BJ (cell line): Measurements from ENCODE around the gene TRMT2A. TPM values are rescaled to one million over a fixed set of nuclear protein-coding genes. Genes with fewer than 3 reads are reported as not detected.

Experiments used
- CTCF ChIA-PET: fragments of 350-600 bp; formaldehyde crosslinking; extraction: SDS; loops from one replicate; lab custom pipeline; 2021; ENCODE audit warnings: antibody characterized with exemption, inconsistent platforms; lab: Yijun Ruan, JAX
- POLR2A ChIA-PET: fragments of 300-600 bp; sonication (Branson Sonifier 250); formaldehyde crosslinking; extraction: SDS; loops from one replicate; lab custom pipeline; 2021; ENCODE audit warnings: antibody characterized with exemption; lab: Charles Lee
- DNase-seq: peaks from one replicate; pipeline ENCODE4 v3.0.0-alpha.2; 2011; ENCODE audit warnings: low read depth
- H3K27me3 ChIP-seq: 2 replicates; pipeline ENCODE4 v1.6.0; 2011; ENCODE audit warnings: low read length; ENCODE audit not compliant: control insufficient read depth, insufficient read depth
- H3K36me3 ChIP-seq: 2 replicates; pipeline ENCODE4 v1.5.1; 2011; ENCODE audit warnings: low read length; ENCODE audit not compliant: control insufficient read depth, insufficient read depth
- H3K4me3 ChIP-seq: 2 replicates; pipeline ENCODE4 v1.5.1; 2011; ENCODE audit warnings: low read depth, mild to moderate bottlenecking, control low read depth, low read length
- polyA plus RNA-seq: library from polyadenylated mRNA; depleted of rRNA; stranded (reverse); fragments of >200 nt; gene quantifications from 2 replicates; pipeline ENCODE4 v1.2.3, GENCODE V29; 2011
- TF ChIP-seq, protein P1 (sequence below): IDR thresholded peaks from 2 replicates; pipeline ENCODE4 v1.5.1; 2011; ENCODE audit warnings: low read depth, mild to moderate bottlenecking, control low read depth, inconsistent platforms, low read length, moderate library complexity; ENCODE audit not compliant: insufficient read depth

Gene TRMT2A
- polyA plus RNA-seq, 1 experiment, result 34.2 TPM

DNA sequence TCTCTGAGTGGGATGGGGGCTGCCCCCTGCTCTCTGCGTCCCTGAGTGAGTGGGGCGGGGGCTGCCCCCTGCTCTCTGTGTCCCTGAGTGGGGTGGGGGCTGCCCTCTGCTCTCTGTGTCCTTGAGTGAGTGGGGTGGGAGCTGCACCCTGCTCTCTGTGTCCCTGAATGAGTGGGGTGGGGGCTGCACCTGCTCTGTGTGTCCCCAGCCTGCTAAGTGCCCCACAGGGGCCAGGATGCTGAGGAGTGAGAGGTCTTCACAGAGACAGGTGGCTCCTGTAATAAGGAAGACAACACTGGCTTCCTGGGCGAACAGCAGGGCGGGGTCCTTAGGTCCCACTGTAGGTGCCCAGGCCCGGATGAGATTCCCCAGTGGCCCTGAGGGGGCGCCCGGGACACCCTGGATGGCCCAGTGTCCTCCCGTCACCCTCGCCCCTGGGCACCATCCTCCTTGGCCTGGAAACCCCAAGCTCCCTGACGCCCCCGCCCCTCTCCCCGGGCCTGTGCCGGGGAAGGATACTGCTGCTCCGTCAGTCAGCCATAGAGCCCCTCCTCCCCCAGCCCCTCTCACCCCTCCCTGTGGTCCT lies 37.7 kb upstream of the TRMT2A start:
- DNase-seq, result no peak
- TF ChIP-seq, protein P1, sequence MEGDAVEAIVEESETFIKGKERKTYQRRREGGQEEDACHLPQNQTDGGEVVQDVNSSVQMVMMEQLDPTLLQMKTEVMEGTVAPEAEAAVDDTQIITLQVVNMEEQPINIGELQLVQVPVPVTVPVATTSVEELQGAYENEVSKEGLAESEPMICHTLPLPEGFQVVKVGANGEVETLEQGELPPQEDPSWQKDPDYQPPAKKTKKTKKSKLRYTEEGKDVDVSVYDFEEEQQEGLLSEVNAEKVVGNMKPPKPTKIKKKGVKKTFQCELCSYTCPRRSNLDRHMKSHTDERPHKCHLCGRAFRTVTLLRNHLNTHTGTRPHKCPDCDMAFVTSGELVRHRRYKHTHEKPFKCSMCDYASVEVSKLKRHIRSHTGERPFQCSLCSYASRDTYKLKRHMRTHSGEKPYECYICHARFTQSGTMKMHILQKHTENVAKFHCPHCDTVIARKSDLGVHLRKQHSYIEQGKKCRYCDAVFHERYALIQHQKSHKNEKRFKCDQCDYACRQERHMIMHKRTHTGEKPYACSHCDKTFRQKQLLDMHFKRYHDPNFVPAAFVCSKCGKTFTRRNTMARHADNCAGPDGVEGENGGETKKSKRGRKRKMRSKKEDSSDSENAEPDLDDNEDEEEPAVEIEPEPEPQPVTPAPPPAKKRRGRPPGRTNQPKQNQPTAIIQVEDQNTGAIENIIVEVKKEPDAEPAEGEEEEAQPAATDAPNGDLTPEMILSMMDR, result 0 out of 2 replicates have a peak, but pooled peaks have one; percentile 18
- Histone ChIP-seq H3K27me3 (no peaks in the 10 kb centered on the region; the same call in 1 of the 2 replicates), H3K4me3 (peak overlapping the region; percentile 52), H3K36me3 (no peaks in the 10 kb centered on the region)
- POLR2A ChIA-PET, result no interaction called here
- CTCF ChIA-PET, result interaction anchor here (6.2 kb wide), 1 partner anchor 130 kb away, joined by 91 read pairs; no protein-coding TSS in a partner anchor

DNA sequence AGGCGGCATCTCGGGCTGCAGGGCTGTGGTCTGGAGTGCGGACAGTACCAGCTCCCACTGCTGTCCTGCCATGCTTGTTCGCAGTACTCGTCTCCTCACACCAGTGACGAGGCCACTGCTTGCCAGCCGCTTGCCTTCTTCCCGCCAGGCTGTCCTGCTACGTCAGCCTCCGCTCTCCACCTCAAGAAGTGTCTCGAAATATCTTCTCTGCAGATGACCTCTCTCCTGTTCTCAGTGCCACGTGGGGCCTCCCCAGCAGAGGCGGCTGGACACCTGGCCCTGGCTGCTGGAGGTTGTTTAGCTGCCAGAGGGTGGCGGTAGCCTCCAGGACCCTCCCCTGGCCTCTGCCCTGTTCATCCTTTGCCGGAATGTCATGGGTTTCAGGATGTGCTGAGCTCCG lies 36.9 kb upstream of the TRMT2A start:
- ChIA-PET POLR2A (no interaction called here), CTCF (interaction anchor here (6.2 kb wide), 1 partner anchor 130 kb away, joined by 91 read pairs; no protein-coding TSS in a partner anchor)

DNA sequence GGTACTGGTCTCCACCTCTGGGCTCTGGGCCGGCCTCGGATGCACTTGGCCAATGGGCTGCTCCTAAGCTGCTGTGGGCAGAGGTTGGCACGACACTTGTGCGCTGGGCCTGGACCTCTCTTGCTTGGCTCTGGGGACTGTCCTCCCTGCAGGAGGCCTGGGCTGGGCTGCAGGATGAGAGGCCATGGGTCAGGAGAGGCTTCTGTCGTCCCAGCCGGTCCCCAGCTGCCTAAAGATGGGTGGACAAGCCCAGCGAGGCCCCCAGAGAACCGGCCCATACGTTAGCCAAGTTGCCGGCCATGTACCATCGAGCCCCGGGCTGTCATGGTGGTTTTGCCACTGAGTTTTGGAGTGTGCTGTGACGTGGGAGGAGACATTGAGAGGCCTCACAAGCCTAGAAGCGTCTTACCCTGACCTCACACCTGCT lies 35.5 kb upstream of the TRMT2A start:
- H3K27me3 ChIP-seq, result no peaks in the 10 kb centered on the region
- no peak overlapping the region for H3K4me3 ChIP-seq
- peaks cover 1% of the 10 kb centered on the region for H3K36me3 ChIP-seq
- DNase-seq, result no peak
- TF ChIP-seq, protein P1, result no peak
- ChIA-PET CTCF (interaction anchor here (6.2 kb wide), 1 partner anchor 132 kb away, joined by 91 read pairs; no protein-coding TSS in a partner anchor), POLR2A (no interaction called here)

More for the DNA sequence above, 36.9 kb upstream of the TRMT2A start:
- TF ChIP-seq, protein P1, result 0 out of 2 replicates have a peak, but pooled peaks have one; percentile 3
- H3K4me3 ChIP-seq, result no peak overlapping the region
- no peak for DNase-seq
- H3K27me3 ChIP-seq, result no peaks in the 10 kb centered on the region
- H3K36me3 ChIP-seq, result no peaks in the 10 kb centered on the region

DNA sequence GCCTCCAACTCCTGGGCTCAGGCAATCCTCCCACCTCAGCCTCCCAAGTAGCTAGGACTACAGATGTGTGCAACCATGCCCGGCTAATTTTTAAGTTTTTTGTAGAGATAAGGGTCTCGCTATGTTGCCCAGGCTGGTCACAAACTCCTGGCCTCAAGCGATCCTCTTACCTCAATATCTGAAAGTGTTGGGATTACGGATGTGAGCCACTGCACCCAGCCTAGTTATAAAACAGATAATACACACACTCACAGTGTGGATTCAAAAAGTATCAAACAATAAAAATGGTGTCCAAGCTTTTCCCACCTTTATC lies 34.2 kb upstream of the TRMT2A start:
- no peak for DNase-seq
- ChIA-PET POLR2A (no interaction called here), CTCF (no interaction called here)
- TF ChIP-seq, protein P1, result no peak
- Histone ChIP-seq H3K36me3 (peaks cover 1% of the 10 kb centered on the region), H3K27me3 (no peaks in the 10 kb centered on the region), H3K4me3 (no peak overlapping the region)

DNA sequence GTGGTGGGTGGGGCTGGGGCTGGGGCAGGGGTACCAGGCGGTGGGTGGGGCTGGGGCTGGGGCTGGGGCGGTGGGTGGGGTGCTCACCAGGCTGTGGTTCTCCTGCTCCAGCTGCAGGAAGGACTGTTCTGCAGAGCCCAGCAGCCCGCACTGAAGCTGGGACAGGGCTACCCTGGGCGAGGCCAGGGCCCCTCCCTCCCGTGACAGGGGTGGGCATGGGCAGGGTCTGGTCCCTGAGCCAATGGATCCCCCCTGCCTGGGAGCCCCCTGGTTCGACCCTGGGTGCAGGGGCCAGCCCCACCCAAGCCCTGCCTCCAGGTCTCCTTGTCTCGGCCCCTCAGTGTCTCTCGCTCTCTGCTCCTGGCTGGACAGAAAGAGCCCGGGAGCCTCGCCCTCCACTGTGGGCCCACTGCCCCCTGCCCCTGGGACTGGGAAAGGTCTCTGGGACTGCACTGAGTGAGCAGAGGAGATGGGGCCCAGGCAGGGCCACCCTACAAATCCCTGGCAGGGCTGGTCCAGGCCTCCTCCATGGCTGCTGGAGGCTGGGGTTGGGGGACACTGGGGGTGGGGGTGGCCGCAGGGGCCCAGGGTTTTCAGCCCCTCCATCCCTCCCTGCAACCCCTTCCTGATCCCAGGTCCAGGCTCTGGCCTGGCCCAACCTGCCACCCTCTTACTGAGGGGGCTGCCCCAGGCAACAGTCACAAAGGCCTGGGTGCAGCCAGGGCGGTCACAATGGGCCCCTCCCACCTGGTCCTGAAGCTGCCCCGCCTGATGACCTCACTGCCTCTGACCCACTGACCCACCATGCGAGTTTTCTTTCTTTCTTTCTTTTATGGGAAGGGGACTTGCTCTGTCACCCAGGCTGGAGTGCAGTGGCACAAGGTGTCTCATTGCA lies 33.6 kb upstream of the TRMT2A start, which contains the start of gene CCDC188:
Gene CCDC188 (minus strand): TSS at position 675 of the 895 bp plus-strand sequence. CDS start 69 bp downstream, at position 606.
- TF ChIP-seq, protein P1, result no peak
- no peak for DNase-seq
- ChIA-PET CTCF (no interaction called here), POLR2A (no interaction called here)
- H3K4me3 ChIP-seq, result no peak within 1 kb of the TSS
- H3K36me3 ChIP-seq, result peaks cover 1% of the 10 kb centered on the region
- H3K27me3 ChIP-seq, result no peaks in the 10 kb centered on the region
